GM06990 (cell line): ENCODE measurements around the gene PLA2G3.

Experiments used
- DNase-seq: peaks from one replicate; pipeline ENCODE4 v3.0.0-alpha.2; 2011; ENCODE audit not compliant: insufficient read length; ENCODE audit errors: extremely low read depth
- H3K27me3 ChIP-seq: replicated peaks from 2 replicates; pipeline ENCODE4 v1.6.0; 2011; ENCODE audit warnings: low read length; ENCODE audit not compliant: control insufficient read depth, insufficient read depth
- H3K36me3 ChIP-seq: 2 replicates; pipeline ENCODE4 v1.5.1; 2011; ENCODE audit warnings: low read length; ENCODE audit not compliant: control insufficient read depth, insufficient read depth
- H3K4me3 ChIP-seq: replicated peaks from 2 replicates; pipeline ENCODE4 v1.5.1; 2011; ENCODE audit warnings: low read depth, mild to moderate bottlenecking, control low read depth, low read length
- CTCF ChIP-seq: IDR thresholded peaks from 2 replicates; pipeline ENCODE4 v1.5.1; 2011; ENCODE audit warnings: low read length, control low read depth, mild to moderate bottlenecking, inconsistent platforms; ENCODE audit not compliant: insufficient read depth, poor library complexity, severe bottlenecking

The PLA2G3 gene

GRCh38 chr22:31133911-31134310 is 6.4 kb downstream of the PLA2G3 start:
- no peak for DNase-seq
- Histone ChIP-seq H3K27me3 (no peaks in the 10 kb centered on the region), H3K4me3 (no peak overlapping the region), H3K36me3 (no peaks in the 10 kb centered on the region)
- no peak for TF ChIP-seq CTCF

DNA sequence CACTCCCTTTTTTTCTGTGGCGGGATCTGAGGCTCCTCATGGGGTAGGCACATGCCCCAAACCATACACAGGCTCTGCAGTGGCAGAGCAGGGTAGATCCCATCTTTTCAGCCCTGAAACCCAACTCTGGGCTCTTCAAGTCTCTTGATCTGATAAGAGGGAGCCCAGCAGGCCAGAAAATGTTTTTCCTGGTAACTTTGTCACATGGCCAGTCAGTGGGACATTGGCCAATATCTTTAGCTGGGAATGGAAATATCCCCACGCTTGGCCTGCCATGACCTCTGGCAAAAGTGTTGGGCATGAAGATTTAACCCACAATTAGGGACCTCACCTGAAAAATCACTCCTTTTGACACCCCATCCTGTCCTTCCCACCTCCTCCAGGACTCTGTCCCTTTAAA is 9.4 kb downstream of the PLA2G3 start:
- Histone ChIP-seq H3K4me3 (no peak overlapping the region), H3K36me3 (no peaks in the 10 kb centered on the region), H3K27me3 (no peaks in the 10 kb centered on the region)
- TF ChIP-seq CTCF: no peak
- no peak for DNase-seq

DNA sequence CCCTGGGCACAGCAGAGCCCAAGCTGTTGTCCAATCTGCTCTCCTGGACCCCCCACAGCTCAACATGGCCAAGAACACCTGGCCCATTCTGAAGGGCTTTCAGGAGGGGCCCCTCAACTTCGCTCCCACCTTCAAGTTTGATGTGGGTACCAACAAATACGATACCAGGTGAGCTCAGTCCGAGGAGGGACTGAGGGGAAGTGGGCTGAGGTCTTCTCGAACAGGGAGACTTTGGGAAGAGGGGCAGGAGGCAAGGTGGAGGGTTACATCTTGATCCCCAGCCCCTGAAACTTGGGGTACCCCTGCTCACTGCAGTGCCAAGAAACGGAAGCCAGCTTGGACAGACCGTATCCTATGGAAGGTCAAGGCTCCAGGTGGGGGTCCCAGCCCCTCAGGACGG is 12.2 kb downstream of the PLA2G3 start:
- H3K27me3 ChIP-seq: peaks cover 4% of the 10 kb centered on the region; the same call in 1 of the 2 replicates
- no peak for DNase-seq
- H3K36me3 ChIP-seq: no peaks in the 10 kb centered on the region
- H3K4me3 ChIP-seq: no peak overlapping the region
- TF ChIP-seq CTCF: no peak

DNA sequence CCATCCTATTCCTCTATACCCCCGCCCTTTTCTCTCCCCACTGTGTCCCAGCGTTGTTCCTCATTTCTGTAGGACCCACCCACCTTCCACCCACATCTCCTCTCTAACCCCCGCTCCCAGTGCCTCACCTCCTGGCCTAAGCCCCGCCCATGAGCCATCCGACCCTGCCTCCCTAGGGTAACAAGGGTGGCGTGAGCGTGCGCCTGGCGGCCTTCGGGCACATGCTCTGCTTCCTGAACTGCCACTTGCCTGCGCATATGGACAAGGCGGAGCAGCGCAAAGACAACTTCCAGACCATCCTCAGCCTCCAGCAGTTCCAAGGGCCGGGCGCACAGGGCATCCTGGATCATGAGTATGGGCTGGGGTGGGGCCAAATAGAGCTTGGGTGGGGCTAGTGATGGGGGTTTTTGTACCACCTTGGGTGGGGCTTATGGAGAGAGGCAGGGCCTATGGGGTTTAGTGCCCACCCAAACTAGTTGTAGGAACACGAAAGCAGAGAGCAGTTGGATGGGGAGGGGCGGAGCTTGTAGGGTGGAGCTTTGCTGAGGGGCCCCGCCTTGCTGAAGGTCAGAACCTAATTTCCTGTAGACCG is 13.0 kb downstream of the PLA2G3 start:
- Histone ChIP-seq H3K27me3 (peaks cover 4% of the 10 kb centered on the region; the same call in 1 of the 2 replicates), H3K36me3 (no peaks in the 10 kb centered on the region), H3K4me3 (no peak overlapping the region)
- no peak for TF ChIP-seq CTCF
- DNase-seq: peak; percentile 46

DNA sequence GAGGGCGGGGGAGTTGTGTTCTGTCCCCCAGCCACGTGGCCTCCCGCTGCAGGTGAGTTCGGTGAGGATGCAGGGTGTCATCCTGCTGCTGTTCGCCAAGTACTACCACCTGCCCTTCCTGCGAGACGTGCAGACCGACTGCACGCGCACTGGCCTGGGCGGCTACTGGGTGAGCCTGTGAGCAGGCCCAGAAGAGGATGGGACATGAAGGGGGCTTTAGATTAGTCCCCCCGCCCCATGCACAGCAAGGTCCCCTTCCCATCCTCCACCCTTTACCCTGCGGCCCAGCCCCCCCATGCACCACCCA is 13.5 kb downstream of the PLA2G3 start:
- no peaks in the 10 kb centered on the region for H3K36me3 ChIP-seq
- no peak for TF ChIP-seq CTCF
- DNase-seq: no peak
- H3K27me3 ChIP-seq: peaks cover 4% of the 10 kb centered on the region; the same call in 1 of the 2 replicates
- no peak overlapping the region for H3K4me3 ChIP-seq
